RWPE2 (cell line): Measurements from ENCODE around the gene LRCH2.

ENCODE experiments used
- ATAC-seq: fragments of 200-7000 bp; cut with Tn5 transposase; 3 replicates; pipeline ENCODE4 v1.9.1; 2021; ENCODE audit warnings: low read depth
- DNase-seq: peaks from one replicate; pipeline ENCODE4 v3.0.0-alpha.2; 2020; ENCODE audit warnings: low spot score
- H3K27ac ChIP-seq: fragments of 450-650 bp; 2 replicates; pipeline ENCODE4 v1.5.1; 2017; ENCODE audit warnings: mild to moderate bottlenecking; ENCODE audit not compliant: poor library complexity, severe bottlenecking
- H3K27me3 ChIP-seq: fragments of 250-450 bp; sonication (Bioruptor Pico); 2 replicates; pipeline ENCODE4 v1.5.1; 2021; ENCODE audit warnings: mild to moderate bottlenecking, moderate library complexity; ENCODE audit not compliant: insufficient read depth, poor library complexity, severe bottlenecking
- H3K36me3 ChIP-seq: fragments of 250-450 bp; sonication (Bioruptor Pico); 2 replicates; pipeline ENCODE4 v1.5.1; 2020; ENCODE audit warnings: low read depth, mild to moderate bottlenecking, moderate library complexity
- H3K4me1 ChIP-seq: fragments of 250-450 bp; sonication (Bioruptor Pico); 2 replicates; pipeline ENCODE4 v1.5.1; 2021; ENCODE audit warnings: mild to moderate bottlenecking, moderate library complexity; ENCODE audit not compliant: insufficient read depth, poor library complexity, severe bottlenecking
- H3K4me3 ChIP-seq: fragments of 250-450 bp; sonication (Bioruptor Pico); 2 replicates; pipeline ENCODE4 v1.5.1; 2021; ENCODE audit warnings: mild to moderate bottlenecking, moderate library complexity; ENCODE audit not compliant: severe bottlenecking
- H3K9me3 ChIP-seq: fragments of 250-450 bp; sonication (Bioruptor Pico); 2 replicates; pipeline ENCODE4 v1.5.1; 2021; ENCODE audit warnings: mild to moderate bottlenecking, moderate library complexity; ENCODE audit not compliant: severe bottlenecking
- CTCF ChIP-seq: fragments of 450-650 bp; IDR thresholded peaks from one replicate; pipeline ENCODE4 v1.5.1; 2017; ENCODE audit warnings: mild to moderate bottlenecking, moderate library complexity; ENCODE audit not compliant: poor library complexity, severe bottlenecking

The LRCH2 gene, protein sequence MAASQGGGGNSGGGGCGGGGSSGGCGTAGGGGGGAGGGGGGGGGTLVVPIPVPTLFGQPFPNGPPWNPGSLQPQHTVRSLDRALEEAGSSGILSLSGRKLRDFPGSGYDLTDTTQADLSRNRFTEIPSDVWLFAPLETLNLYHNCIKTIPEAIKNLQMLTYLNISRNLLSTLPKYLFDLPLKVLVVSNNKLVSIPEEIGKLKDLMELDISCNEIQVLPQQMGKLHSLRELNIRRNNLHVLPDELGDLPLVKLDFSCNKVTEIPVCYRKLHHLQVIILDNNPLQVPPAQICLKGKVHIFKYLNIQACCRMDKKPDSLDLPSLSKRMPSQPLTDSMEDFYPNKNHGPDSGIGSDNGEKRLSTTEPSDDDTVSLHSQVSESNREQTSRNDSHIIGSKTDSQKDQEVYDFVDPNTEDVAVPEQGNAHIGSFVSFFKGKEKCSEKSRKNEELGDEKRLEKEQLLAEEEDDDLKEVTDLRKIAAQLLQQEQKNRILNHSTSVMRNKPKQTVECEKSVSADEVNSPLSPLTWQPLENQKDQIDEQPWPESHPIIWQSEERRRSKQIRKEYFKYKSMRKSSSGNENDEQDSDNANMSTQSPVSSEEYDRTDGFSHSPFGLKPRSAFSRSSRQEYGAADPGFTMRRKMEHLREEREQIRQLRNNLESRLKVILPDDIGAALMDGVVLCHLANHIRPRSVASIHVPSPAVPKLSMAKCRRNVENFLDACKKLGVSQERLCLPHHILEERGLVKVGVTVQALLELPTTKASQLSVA

GRCh38 chrX:115233497-115234455 lies at the start of gene LRCH2:
LRCH2 (minus strand) TSS chrX:115234096; CDS start chrX:115234041, 55 bp downstream.
- no peaks in the 10 kb centered on the region for H3K4me1 ChIP-seq
- no peak within 1 kb of the TSS for H3K27ac ChIP-seq
- peaks cover 32% of the 10 kb centered on the region for H3K27me3 ChIP-seq
- H3K36me3 ChIP-seq: no peaks in the 10 kb centered on the region
- no peaks in the 10 kb centered on the region for H3K9me3 ChIP-seq
- DNase-seq: no peak
- ATAC-seq: no peak
- H3K4me3 ChIP-seq: no peak within 1 kb of the TSS
- no peak for TF ChIP-seq CTCF

DNA sequence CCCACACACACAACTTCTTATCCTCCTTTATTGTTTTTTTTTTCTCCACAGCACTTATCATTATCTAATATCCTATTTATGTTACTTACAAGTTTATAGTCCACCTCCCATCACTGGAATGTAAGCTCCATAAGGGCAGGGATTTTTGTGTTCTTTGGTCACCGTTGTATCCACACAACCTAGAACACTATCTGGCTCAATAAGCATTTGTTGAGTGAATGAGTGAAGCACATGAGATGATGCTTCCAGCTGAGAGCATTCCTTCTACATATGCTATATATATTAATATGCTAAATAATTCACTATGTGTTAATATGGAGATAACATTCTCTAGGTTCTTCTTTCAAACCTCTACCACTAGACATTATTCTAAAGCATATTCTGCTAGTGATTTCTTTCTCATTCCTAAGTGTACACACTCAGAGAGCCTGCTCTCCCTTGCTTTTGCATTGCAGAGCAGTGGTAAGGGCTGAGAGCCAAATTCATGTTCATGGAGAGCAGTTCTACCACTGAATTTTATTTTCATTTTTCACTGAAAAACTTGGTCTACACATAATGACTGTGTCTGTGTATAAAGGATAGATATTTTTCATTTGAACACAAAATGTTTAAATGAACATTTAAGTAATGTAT lies 35.3 kb upstream of the LRCH2 start:
- no peaks in the 10 kb centered on the region for H3K9me3 ChIP-seq
- ATAC-seq (no peak), DNase-seq (no peak)
- H3K4me3 ChIP-seq: no peak overlapping the region
- no peaks in the 10 kb centered on the region for H3K36me3 ChIP-seq
- H3K27me3 ChIP-seq: no peaks in the 10 kb centered on the region
- H3K4me1 ChIP-seq: no peaks in the 10 kb centered on the region
- TF ChIP-seq CTCF: no peak
- H3K27ac ChIP-seq: no peak overlapping the region

DNA sequence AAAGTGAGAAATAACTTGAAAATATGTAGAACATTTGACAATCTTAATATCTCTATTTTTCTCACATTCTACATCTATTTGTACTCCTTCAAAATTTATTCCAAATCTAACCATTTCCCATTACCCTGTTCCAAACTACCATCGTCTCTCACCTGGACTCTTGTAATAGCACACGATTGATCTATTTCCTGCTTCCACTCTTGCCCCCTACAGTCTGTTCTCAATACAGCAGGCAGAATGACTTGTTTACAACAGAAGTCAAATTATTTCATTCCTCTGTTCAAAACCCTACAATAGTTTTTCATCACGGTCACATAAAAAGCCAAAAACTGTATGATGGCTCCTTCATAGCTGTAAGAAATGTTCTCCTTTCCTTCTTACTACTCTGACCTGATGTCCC lies 34.5 kb upstream of the LRCH2 start:
- no peak for TF ChIP-seq CTCF
- ATAC-seq (no peak), DNase-seq (no peak)
- Histone ChIP-seq H3K4me3 (no peak overlapping the region), H3K27me3 (no peaks in the 10 kb centered on the region), H3K27ac (no peak overlapping the region), H3K4me1 (no peaks in the 10 kb centered on the region), H3K36me3 (no peaks in the 10 kb centered on the region), H3K9me3 (no peaks in the 10 kb centered on the region)

- Histone ChIP-seq H3K4me1 (no peaks in the 10 kb centered on the region), H3K9me3 (no peaks in the 10 kb centered on the region), H3K27ac (no peak overlapping the region), H3K4me3 (no peak overlapping the region), H3K27me3 (no peaks in the 10 kb centered on the region), H3K36me3 (no peaks in the 10 kb centered on the region)
- no peak for TF ChIP-seq CTCF
- ATAC-seq: no peak
- no peak for DNase-seq
These were observed 32.4 kb upstream of the LRCH2 start for GRCh38 chrX:115266300-115266699.
